ENCODE results near the gene AUTS2. TPM values are rescaled to one million over a fixed set of nuclear protein-coding genes. Genes with fewer than 3 reads are reported as not detected.

Gene AUTS2
- total RNA-seq, 1 donor from 2014 or later, result 94.1 TPM

DNA sequence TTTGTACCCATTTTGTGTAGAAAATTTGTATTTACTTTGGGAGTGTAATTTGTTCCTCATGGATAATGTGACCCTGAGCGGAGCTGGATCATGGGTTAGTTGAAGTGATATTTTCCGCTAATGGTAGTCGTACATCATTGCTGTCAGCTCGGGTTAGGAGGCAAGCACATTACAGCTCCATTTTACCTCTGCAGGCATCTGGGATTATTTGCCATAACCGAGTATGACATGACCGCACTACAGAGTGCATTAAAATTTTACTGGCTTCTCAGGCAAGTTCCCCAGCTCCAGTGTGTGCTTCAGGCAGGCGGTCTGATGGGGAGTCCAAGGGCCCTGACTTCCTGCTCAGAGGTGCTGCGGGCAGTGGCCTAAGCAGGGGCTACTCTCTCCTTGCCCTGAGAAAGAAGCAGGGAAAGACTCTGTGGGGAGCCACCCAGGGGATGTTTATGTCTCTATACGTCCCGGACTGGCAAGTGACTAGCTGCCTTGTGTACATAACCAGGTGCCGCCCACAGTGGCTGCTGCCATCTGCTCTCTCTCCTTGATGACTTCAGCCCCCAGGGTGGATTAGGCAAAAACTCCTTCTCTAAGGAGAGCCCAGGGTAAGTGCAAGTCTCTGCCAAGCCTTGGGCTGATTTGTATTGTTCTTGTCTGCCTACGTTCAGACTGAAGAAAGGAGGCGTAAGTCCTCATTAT, 848.3 kb downstream of the AUTS2 start:
- Mint-ChIP-seq H3K4me3 (no peak overlapping the region), H3K27me3 (no peaks in the 10 kb centered on the region), H3K27ac (peak overlapping the region; percentile 36), H3K4me1 (ENCODE audit: unreplicated experiment) (peaks cover 28% of the 10 kb centered on the region), H3K9me3 (no peaks in the 10 kb centered on the region), H3K36me3 (no peaks in the 10 kb centered on the region)
- TF ChIP-seq, protein P1, sequence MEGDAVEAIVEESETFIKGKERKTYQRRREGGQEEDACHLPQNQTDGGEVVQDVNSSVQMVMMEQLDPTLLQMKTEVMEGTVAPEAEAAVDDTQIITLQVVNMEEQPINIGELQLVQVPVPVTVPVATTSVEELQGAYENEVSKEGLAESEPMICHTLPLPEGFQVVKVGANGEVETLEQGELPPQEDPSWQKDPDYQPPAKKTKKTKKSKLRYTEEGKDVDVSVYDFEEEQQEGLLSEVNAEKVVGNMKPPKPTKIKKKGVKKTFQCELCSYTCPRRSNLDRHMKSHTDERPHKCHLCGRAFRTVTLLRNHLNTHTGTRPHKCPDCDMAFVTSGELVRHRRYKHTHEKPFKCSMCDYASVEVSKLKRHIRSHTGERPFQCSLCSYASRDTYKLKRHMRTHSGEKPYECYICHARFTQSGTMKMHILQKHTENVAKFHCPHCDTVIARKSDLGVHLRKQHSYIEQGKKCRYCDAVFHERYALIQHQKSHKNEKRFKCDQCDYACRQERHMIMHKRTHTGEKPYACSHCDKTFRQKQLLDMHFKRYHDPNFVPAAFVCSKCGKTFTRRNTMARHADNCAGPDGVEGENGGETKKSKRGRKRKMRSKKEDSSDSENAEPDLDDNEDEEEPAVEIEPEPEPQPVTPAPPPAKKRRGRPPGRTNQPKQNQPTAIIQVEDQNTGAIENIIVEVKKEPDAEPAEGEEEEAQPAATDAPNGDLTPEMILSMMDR (conservative IDR thresholded peaks at IDR 0.05), result no peak
- DNase-seq (ENCODE audit: extremely low spot score, unreplicated experiment), result no peak

DNA sequence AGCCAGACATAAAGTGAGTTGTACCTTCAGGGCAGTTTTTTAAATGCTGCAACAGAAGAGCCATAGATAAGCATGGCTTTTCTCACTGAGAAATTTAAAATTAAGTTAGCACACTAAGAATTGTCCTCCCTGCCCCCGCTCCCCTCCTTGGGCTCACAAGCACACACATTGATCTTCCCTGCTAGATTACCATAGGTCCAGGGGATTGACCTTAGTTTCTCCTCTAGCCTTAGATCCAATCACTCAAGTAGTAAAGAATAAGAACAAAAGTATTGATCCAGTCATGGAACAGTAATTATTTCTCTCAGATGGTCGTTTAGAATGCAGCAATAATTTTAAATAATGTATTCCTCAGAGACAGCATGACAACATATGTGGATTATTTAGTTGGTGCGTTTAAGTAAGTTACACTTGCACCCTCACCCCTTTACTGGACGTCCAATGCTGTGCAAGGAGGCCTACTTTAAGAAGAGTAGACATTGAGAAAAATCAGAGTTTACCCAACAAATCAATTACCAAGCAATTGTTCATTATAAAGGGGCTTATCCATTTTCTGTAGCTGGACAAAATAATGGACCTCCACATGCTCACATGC, 850.1 kb downstream of the AUTS2 start:
- no peak overlapping the region for H3K4me3 Mint-ChIP-seq
- peaks cover 28% of the 10 kb centered on the region for H3K4me1 Mint-ChIP-seq (ENCODE audit: unreplicated experiment)
- TF ChIP-seq, protein P1 (conservative IDR thresholded peaks at IDR 0.05), result no peak
- no peak overlapping the region for H3K27ac Mint-ChIP-seq
- no peaks in the 10 kb centered on the region for H3K9me3 Mint-ChIP-seq
- no peak for DNase-seq (ENCODE audit: extremely low spot score, unreplicated experiment)
- no peaks in the 10 kb centered on the region for H3K36me3 Mint-ChIP-seq
- no peaks in the 10 kb centered on the region for H3K27me3 Mint-ChIP-seq

DNA sequence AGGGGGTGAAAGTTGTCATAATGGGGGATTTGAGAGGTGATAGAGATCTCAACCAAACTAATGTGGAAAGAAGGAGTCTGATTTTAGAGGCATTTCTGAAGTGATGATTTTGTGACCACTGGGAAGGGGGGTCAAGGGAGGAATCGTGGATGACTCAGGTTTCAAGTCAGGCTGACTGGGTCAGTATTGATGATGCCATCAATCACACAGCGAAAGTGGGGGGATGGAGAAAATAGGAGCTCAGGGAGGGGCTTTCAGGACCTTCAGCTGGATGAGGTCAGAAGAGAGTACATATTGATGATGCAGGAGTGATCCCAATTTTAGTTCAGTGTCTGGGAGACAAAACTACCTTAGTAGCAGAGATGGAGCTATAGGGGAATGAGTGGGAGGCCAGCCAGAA, 852.5 kb downstream of the AUTS2 start:
- H3K4me1 Mint-ChIP-seq (ENCODE audit: unreplicated experiment), result peaks cover 28% of the 10 kb centered on the region
- TF ChIP-seq, protein P1 (conservative IDR thresholded peaks at IDR 0.05), result no peak
- H3K4me3 Mint-ChIP-seq, result no peak overlapping the region
- H3K27me3 Mint-ChIP-seq, result no peaks in the 10 kb centered on the region
- no peaks in the 10 kb centered on the region for H3K36me3 Mint-ChIP-seq
- no peak overlapping the region for H3K27ac Mint-ChIP-seq
- H3K9me3 Mint-ChIP-seq, result peaks cover 5% of the 10 kb centered on the region
- no peak for DNase-seq (ENCODE audit: extremely low spot score, unreplicated experiment)

GRCh38 chr7:70455925-70456324, 857.6 kb downstream of the AUTS2 start:
- H3K27me3 Mint-ChIP-seq, result no peaks in the 10 kb centered on the region
- TF ChIP-seq, protein P1 (conservative IDR thresholded peaks at IDR 0.05), result no peak
- DNase-seq (ENCODE audit: extremely low spot score, unreplicated experiment), result no peak
- H3K27ac Mint-ChIP-seq, result no peak overlapping the region
- H3K9me3 Mint-ChIP-seq, result peaks cover 5% of the 10 kb centered on the region
- peaks cover 3% of the 10 kb centered on the region for H3K36me3 Mint-ChIP-seq
- peaks cover 35% of the 10 kb centered on the region for H3K4me1 Mint-ChIP-seq (ENCODE audit: unreplicated experiment)
- no peak overlapping the region for H3K4me3 Mint-ChIP-seq

DNA sequence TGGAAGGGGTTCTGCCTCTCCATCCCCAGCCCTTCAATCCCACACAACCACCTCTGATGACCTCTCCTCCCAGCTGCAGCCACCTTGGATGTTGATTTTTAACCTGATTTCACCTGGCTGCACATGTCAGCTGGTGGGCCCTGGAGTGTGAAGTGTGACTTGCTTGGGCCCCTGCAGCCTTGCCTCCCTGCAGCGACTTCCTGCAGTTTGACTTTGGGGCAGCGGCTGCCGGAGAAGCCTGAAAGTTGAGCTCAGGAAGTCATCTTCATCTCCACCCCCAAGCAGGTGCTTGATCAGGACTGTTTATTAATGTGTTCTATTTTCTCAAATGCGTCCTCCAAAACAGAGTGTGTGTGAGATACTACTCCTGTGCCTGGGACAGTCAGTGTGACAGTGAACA, 858.4 kb downstream of the AUTS2 start:
- Mint-ChIP-seq H3K9me3 (peaks cover 8% of the 10 kb centered on the region), H3K27ac (no peak overlapping the region), H3K36me3 (peaks cover 7% of the 10 kb centered on the region), H3K27me3 (no peaks in the 10 kb centered on the region), H3K4me1 (ENCODE audit: unreplicated experiment) (peaks cover 40% of the 10 kb centered on the region), H3K4me3 (no peak overlapping the region)
- TF ChIP-seq, protein P1 (conservative IDR thresholded peaks at IDR 0.05), result no peak
- DNase-seq (ENCODE audit: extremely low spot score, unreplicated experiment), result no peak
